SU-DHL-6 (cell line): Measurements from ENCODE around the gene STAM.

Source experiments
- CTCF ChIP-seq: fragments of 200-600 bp; sonication (generic); IDR thresholded peaks from one replicate; pipeline ENCODE4 v1.5.1; 2017; ENCODE audit warnings: antibody characterized with exemption, mild to moderate bottlenecking, low read length, moderate library complexity; ENCODE audit not compliant: insufficient read depth, poor library complexity, severe bottlenecking
- EZH2phosphoT487 ChIP-seq: fragments of 200-600 bp; sonication (generic), shearing (Covaris generic); conservative IDR thresholded peaks from 2 replicates; pipeline ENCODE4 v1.6.1; 2018; ENCODE audit warnings: mild to moderate bottlenecking, antibody characterized with exemption, low read length, moderate library complexity, mixed read lengths

- TF ChIP-seq CTCF, result no peak
- no peak for TF ChIP-seq EZH2phosphoT487
These were observed 604 bp upstream of the STAM start for GRCh38 chr10:17643339-17643754.
